ENCODE measurements around the gene ADAMTSL1. TPM values are rescaled to one million over a fixed set of nuclear protein-coding genes. Genes with fewer than 3 reads are reported as not detected.

ADAMTSL1 gene
- total and polyA plus RNA-seq, 4 donors = 0.31 to 3.4 (median 1.9) TPM

GRCh38 chr9:18798106-18798505, 324.2 kb downstream of the ADAMTSL1 start (continued):
- no peak for TF ChIP-seq REST (IDR thresholded peaks at IDR 0.05)
- TF ChIP-seq YY1 (IDR thresholded peaks at IDR 0.05) = no peak
- TF ChIP-seq GABPA (IDR thresholded peaks at IDR 0.05 in 1 of 2, conservative IDR thresholded peaks at IDR 0.05 in 1 of 2) = no peak
- no peak for TF ChIP-seq ATF3 (IDR thresholded peaks at IDR 0.05)
- TF ChIP-seq JUND (IDR thresholded peaks at IDR 0.05) = no peak
- TF ChIP-seq EGR1 (IDR thresholded peaks at IDR 0.05; ENCODE audit: low read depth in 2 of 2) = no peak

- Histone ChIP-seq H3K4me3 (ENCODE audit: low read depth in 1 of 3, low read length in 3 of 3) (no peak overlapping the region), H3K27ac (ENCODE audit: low read depth in 1 of 2, low read length in 2 of 2) (no peak overlapping the region), H3K36me3 (ENCODE audit: control insufficient read depth in 4 of 4, insufficient read depth in 3 of 4, low read depth in 1 of 4, low read length in 3 of 4) (no peaks in the 10 kb centered on the region), H3K9me3 (ENCODE audit: control insufficient read depth in 4 of 4, low read length in 3 of 4) (no peaks in the 10 kb centered on the region), H3K4me1 (ENCODE audit: control insufficient read depth in 4 of 4, insufficient read depth in 4 of 4, low read length in 3 of 4) (no peaks in the 10 kb centered on the region), H3K27me3 (ENCODE audit: control insufficient read depth in 4 of 4, insufficient read depth in 4 of 4, low read length in 3 of 4) (no peaks in the 10 kb centered on the region), H3K9ac (ENCODE audit: low read depth in 1 of 2, low read length in 2 of 2) (no peak overlapping the region)
- DNase-seq (ENCODE audit: low spot score) = no peak
- 91% methylated on average over 5 of the region's 5 CpGs for WGBS
- TF ChIP-seq MAX (IDR thresholded peaks at IDR 0.05) = no peak
- no peak for TF ChIP-seq HNF4A (conservative IDR thresholded peaks at IDR 0.05)
- TF ChIP-seq FOXA2 (IDR thresholded peaks at IDR 0.05) = no peak
- no peak for TF ChIP-seq TAF1 (conservative IDR thresholded peaks at IDR 0.05)
- no peak for TF ChIP-seq NR2F2 (IDR thresholded peaks at IDR 0.05)
- no peak for TF ChIP-seq JUND (IDR thresholded peaks at IDR 0.05)
- TF ChIP-seq EGR1 (IDR thresholded peaks at IDR 0.05; ENCODE audit: low read depth in 2 of 2) = no peak
Measured at GRCh38 chr9:18798508-18799290, 324.7 kb downstream of the ADAMTSL1 start.

- 64% methylated on average over 2 of the region's 2 CpGs for WGBS
- DNase-seq (ENCODE audit: low spot score) = no peak
- H3K9me3 ChIP-seq (ENCODE audit: control insufficient read depth in 4 of 4, low read length in 3 of 4) = no peaks in the 10 kb centered on the region
- TF ChIP-seq GABPA (IDR thresholded peaks at IDR 0.05 in 1 of 2, conservative IDR thresholded peaks at IDR 0.05 in 1 of 2) (no peak), RXRA (IDR thresholded peaks at IDR 0.05) (no peak), EGR1 (IDR thresholded peaks at IDR 0.05; ENCODE audit: low read depth in 2 of 2) (no peak), TAF1 (conservative IDR thresholded peaks at IDR 0.05) (no peak), HNF4G (IDR thresholded peaks at IDR 0.05) (no peak)
- H3K4me1 ChIP-seq (ENCODE audit: control insufficient read depth in 4 of 4, insufficient read depth in 4 of 4, low read length in 3 of 4) = no peaks in the 10 kb centered on the region
- H3K9ac ChIP-seq (ENCODE audit: low read depth in 1 of 2, low read length in 2 of 2) = no peak overlapping the region
- H3K36me3 ChIP-seq (ENCODE audit: control insufficient read depth in 4 of 4, insufficient read depth in 3 of 4, low read depth in 1 of 4, low read length in 3 of 4) = no peaks in the 10 kb centered on the region
- no peak overlapping the region for H3K27ac ChIP-seq (ENCODE audit: low read depth in 1 of 2, low read length in 2 of 2)
- no peak overlapping the region for H3K4me3 ChIP-seq (ENCODE audit: low read depth in 1 of 3, low read length in 3 of 3)
- H3K27me3 ChIP-seq (ENCODE audit: control insufficient read depth in 4 of 4, insufficient read depth in 4 of 4, low read length in 3 of 4) = no peaks in the 10 kb centered on the region
Measured at GRCh38 chr9:18799428-18799827, 325.5 kb downstream of the ADAMTSL1 start.
